GM18519 (cell line): ENCODE measurements around the gene CCDC88A.
"Not testable (repeated sequence)": the region's sequence is repeated elsewhere in the genome, so short reads cannot be mapped to it uniquely, and the experiment has no call there.

Experiments used
- ATAC-seq: cut with Tn5 transposase; IDR thresholded peaks from one replicate; pipeline ENCODE4 v1.9.1; 2021; ENCODE audit warnings: mild to moderate bottlenecking, moderate library complexity; ENCODE audit not compliant: unreplicated experiment, low FRiP score

The CCDC88A gene

DNA sequence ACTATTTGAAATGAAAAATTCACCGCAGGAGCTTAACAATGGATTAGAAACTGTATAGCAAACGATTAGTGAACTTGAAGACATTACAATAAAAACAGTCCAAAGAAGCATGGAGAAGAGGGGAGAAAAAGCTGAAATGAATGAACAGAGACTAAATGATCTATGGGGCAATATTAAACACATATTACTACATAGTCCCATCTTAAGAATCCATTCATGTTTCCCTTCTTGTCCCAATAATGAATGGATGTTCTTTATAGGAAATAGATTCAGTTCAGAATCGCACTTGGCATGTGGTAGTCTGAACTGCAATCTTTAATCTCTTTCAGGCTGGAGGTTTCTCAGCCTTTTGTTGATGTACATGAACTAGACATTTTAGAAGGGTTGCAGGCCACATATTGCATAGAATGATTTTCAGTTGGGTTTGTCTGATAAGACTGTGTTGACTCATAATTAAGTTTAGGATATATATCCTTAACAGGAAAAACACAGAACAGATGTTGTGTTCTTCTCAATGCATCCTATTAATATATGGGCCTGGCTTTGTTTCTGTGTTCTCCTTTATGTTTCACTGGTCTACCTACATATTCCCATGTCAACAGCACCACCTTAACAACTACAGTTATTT is 27.9 kb downstream of the CCDC88A start:
- ATAC-seq = no peak

DNA sequence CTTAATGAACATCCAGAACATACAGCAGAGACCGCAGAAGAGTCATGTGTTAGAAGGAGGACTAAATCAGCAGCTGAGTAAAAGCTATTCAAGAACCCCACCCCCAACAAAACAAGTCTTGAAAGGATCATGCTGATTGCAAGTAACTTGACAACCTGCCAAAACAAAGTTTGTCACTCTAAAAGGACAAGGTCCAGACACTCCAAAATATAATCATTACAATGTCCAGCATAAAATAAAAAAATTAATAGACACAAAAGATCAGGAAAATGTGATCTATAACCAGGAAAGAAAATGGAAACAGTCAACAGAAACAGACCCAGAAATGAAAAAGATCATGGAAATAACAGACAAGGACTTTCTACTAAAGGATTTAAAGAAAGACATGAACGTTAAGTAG is 28.5 kb downstream of the CCDC88A start:
- no peak for ATAC-seq

DNA sequence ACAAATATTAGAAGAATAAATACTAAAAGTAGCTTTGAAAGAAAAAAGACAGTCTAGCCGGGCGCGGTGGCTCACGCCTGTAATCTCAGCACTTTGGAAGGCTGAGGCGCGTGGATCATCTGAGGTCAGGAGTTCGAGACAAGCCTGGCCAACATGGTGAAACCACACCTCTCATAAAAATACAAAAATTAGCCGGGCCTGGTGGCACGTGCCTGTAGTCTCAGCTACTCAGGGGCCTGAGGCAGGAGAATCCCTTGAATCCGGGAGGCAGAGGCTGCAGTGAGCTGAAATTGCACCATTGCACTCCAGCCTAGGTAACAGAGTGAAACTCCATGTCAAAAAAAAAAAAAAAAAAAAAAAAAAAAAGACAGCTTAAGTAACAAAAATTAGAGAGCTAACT is 34.1 kb downstream of the CCDC88A start:
- ATAC-seq = not testable (repeated sequence)

DNA sequence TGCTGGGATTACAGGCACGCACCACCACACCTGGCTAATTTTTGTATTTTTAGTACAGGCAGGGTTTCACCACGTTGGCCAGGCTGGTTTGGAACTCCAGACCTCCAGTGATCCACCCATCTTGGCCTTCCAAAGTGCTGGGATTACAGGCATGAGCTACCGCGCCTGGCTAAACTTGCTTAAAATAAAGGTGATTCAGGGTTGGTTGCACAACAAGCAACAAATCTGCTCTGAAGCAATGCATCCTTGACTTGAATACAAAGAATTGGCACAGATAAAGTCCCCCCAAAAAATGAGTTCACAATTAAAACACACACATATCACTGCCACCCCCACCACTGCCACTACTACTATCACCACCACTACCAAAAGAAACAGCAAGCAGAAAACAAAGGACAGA is 34.9 kb downstream of the CCDC88A start:
- ATAC-seq = no peak

DNA sequence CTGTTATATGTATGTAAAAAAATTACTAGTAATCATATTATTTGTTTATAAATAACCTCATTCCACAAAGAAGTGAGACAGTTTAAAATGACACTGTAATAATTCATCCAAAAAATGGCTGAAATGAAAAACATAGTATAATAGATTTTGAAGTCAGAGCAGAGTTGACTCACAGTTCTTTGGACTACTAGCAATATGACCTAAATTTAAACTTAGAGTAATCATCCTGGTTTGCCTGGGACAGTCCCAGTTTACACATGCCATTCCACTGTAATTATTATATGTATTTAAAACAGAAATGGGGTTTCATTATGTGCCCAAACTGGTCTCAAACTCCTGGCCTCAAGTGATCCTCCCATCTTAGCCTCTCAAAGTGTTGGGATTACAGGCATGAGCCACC is 48.3 kb downstream of the CCDC88A start:
- no peak for ATAC-seq

DNA sequence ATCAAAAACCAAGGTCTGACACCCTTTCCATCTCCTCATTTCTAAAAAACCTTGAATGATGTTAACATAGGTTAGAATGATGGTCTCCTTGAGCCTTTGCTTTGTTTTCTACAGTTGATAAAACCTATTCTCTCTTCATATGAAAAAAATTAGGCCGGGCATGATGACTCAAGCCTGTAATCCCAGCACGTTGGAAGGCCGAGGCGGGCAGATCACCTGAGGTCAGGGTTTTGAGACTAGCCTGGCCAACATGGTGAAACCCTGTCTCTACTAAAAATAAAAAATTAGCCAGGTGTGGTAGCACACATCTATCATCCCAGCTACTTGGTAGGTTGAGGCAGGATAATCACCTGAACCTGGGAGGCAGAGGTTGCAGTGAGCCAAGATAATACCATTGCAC is 49.4 kb downstream of the CCDC88A start:
- no peak for ATAC-seq

DNA sequence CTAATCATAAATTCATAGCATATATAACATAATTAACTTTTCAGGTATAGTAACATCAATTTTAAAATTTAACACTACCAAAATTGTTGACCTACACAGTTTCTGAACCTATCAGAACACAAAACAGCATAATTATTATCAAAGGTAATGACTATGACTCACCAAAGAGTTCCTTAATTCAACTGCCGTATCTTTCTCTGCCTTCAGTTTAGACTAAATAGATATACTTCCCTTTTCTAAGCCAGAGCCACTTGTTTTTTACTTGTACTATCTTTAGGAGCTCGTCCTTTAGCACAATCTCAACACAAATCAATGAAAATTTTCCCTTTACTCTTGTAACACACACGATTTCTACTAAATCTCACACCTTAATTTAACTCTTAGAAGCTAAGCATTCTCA is 54.4 kb downstream of the CCDC88A start:
- no peak for ATAC-seq

DNA sequence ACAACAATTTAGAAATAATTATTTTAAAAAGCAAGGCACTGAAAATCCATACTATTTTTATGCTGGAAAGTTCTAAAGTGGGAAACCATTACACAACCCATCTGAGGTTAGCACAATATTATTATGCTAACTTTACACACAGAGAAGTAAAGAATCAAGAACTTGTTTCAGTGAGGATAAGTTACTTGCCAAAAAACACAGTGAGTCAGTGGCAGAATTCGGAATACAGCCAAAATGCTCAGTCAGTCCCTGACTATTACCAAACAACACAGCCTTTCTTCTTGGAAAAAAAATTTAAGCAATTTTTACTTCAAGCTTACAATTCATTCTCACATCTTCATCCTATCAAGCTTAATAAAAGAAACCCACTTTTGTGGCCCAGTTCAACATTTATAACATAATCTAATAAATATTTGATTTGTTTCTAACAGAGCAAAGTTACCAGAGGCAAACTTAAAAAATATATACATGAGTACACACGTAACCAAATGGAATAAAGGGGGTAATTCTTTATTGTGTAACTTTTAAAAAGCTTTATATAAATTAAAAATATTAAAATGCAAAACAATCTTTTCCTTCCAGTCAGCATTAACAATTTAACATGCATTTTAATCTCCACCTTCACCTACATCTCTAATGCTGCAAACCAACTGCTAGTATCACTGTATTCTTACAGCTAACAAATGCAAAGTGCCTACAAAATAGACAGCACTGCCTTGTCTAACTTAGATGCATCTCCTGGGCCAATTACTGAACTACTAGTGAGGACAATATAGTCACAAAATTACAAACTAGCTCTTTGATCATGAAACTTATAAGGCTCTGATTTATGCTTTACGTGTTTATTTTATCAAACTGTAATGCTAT is 55.2 kb downstream of the CCDC88A start:
- ATAC-seq = no peak

DNA sequence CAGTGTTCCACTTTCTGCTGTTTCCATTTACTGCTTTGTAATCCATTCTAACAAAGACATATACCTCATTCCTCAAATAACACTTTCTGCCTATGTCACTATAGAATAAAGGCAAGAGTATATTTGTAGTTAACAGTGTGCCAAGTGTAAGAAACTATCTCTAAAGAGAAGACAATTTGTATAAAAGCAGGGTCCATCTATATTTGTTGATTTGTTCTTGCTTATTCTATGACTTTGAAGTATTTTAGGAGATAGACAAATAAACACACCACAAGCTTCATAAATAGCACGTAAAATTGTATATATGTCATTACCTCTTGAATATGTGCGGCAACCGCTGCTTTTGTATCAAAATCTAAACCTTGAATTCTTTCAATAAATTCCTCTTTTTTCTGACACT is 56.0 kb downstream of the CCDC88A start:
- no peak for ATAC-seq

DNA sequence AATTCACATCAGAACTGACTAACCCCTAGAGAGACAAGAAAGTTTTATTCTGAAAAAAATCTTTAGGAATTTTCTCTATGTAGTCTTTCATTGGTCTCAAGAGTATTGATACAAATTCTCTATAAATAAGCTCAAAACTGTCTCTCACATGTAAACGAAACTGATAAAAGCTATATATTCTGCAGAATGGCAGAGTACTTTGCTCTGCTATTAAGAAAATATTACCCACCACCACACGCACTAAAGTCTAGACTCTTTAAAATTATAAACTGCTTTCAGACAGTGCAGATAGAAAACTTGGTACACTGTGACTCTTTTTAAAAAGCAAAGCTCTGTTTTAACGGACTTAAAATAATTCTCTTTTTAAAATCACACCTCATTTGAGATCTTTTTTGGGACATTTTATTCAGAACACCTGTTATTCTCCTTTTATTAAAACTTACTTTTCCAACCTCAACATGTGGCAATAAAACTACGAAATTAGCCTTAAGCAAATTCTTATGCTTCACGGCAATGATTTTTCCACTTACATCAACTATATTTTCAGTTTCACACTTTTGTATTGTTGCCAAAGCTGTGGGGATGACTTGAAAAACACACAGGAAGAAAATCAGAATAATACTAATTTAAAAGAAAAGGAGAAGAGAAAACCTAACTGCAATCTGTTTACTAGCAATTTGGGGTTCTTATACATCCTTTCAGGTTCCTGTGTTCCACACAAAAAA is 58.0 kb downstream of the CCDC88A start:
- no peak for ATAC-seq

DNA sequence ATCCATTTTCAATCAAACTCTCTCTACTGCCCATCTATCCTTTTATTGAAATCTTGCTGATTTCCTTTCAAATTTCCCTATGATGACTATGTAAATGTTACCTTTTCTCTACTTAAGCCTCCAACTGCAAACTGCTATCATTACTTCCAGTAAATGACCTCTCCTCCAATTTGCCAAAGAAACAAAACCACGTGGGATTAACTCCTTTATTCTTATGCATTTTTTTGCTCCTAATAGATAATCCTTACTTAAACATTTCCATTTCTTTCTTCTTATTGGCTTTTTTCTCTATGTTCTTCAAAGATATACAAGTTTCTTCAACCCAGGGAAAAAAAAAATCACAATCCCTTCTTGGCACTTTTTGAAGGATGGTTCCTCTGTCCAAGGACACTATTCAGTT is 61.2 kb downstream of the CCDC88A start:
- ATAC-seq = no peak

DNA sequence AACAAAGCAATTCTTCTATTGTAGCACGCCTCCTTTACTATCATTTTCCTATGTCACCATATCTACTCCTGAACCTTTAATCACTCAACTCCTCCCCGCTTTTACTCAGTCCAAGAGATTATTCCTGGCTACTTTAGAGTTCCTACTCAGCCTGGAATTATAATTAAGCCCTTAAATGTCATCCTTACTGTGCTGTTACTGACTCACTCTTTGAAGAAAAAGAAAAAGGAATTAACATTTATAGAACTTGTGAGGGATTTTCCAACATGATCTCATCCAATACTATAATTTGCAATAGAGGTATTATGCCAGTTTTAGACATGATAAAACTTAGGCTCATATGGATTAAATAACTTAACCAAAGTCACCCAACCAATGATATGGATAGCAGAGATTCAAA is 61.7 kb downstream of the CCDC88A start:
- ATAC-seq = no peak

DNA sequence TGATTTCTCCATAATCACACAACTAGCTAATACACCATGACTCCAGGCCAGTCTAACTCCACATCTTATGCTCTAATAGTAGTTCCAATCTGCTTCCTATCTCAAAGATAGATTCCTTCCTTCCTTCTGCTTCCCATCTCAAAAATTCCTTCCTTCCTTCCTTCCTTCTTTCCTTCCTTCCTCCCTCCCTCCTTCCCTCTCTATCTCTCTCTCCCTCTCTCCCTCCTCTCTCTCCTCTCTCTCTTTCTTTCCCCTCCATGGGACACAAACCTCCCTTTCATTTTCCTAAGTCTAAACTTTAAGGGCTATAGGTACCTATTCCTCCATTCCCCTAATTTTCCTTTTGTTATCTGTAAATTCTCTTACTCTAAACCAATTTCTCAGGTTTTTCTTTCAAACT is 62.5 kb downstream of the CCDC88A start:
- ATAC-seq = no peak

DNA sequence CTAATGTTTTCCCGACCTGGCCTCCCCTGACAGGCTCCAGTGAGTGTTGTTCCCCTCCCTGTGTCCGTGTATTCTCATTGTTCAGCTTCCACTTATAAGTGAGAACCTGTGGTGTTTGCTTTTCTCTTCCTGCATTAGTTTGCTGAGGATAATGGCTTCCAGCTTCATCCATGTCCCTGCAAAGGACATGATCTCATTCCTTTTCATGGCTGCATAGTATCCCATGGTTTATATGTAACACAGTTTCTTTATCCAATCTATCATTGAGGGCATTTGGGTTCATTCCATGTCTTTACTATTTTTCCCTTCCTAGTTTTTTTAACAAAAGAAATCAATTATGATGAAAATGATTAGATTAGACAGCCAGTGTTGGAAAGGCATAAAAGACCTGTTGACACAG is 63.5 kb downstream of the CCDC88A start:
- ATAC-seq = not testable (repeated sequence)

DNA sequence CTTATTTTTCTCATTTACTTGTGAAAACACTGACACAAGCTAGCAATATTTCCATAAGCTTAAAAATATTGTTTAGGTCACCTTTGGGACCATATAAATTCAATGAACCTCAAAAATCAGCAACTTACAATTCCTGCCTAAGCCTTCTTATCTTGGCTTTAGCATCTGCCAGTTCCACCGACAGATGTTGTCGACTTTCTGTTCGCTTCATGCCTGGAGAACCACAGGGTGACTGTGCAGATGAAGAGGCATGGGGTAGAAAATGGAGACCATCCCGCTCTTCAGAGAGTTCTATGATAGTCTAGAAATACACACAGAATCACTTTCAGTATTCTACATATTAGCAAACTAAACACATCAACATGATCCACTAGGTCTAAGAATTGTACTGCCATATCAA is 64.2 kb downstream of the CCDC88A start:
- no peak for ATAC-seq

DNA sequence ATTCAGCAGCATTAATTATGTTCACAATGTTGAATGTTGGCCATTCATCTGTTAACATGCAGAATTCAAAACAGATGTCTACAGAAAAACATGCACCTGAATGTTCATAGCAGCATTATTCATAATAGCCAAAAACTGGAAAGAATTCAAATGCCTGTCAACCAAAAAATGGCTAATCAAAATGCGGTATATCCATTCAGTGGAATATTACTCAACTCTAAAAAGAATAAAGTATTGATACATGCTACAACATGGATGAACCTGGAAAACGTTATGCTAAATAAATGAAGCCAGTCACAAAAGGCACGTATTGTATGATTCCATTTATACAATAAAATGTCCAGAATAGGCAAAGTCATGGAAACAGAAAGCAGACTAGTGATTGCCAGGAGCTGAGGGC is 68.0 kb downstream of the CCDC88A start:
- ATAC-seq = no peak

DNA sequence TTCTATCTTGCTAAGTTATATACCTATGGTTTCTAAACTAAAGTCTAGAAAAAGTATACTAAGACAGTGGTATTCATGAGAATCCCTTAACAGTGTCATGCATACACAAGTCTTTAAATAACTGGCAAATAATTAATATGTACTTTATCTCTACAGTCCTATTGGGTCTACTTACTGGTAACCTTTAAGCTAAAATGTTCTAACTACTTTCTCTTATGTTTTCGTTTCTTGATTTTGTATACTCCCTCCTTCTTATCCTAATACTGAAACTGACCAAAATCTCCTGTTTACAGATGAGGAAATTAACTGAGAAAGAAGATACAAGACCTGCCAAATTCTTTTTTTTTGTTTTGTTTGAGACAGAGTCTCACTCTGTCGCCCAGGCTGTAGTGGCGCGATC is 74.6 kb downstream of the CCDC88A start:
- no peak for ATAC-seq

DNA sequence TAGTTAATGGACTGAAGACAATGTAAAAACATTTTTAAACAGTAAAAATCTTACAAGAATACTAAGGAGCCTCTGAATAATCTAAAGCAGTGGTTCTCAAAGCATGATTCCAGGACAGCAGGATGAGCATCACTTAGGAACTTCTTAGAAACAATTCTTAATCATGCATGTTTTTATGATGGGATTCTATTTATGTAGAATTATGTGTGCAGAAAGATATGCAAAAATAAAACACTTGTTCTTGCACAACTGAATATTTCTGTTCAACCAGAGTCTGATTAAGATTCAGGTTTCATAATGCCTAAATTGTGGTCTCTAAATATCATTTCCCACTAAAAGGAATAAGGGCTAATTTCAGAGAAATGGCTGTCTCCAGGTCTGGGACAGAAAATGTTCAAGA is 81.4 kb downstream of the CCDC88A start:
- no peak for ATAC-seq

DNA sequence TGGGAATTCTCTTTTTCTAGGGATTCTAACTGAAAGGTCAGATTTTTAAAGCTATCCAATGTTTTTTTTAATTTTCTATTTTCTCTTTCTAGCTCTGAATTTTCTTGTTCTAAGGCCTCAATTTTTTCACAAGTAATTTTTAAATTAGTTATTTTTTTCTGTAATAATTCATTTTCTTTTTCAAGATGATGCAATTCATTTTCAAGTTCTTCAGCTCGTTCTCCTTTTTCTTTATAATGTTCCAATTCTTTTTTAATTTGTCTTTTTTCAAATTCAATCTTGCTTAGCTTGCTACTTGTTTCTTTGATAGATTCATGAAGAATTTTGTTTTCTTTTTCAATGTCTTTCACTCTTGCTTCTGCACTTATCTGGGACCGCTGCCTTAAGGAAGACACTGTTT is 84.9 kb downstream of the CCDC88A start:
- no peak for ATAC-seq

DNA sequence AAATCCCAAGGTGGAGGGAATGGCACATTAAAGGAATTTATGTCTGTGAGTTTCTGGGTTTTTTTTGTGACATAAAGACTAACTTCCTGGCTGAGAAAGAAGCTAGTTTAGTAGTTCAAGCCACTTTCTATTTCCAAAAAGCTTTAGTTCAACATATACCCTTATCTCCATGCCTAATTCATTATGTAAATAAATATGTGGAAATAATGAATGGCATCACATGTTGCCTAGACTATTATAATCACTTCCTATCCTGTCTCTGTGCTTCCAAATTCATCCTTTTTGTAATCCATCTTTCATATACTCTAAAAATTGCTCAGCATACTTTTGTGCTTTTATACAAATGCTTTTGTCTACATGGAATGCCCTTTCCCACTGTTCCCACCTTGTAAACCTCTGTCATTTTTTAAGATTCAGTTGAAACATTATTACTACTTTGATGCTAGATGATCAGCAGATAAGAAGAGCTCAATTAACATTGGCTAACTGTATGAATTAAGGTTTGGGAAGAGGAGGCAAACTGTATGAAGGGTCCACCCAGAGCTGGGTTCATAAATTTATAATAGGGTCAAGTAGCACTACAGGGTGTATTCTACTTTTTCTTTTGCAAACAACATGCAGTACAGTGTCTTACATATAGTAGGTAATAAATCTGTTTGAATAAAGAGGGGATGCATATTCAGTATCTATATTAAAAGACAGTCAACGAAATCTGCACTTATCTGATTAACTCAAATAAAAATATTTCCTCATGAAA is 88.9 kb downstream of the CCDC88A start:
- ATAC-seq = no peak
